ENCODE results near the gene LHFPL6. TPM values are rescaled to one million over a fixed set of nuclear protein-coding genes. Genes with fewer than 3 reads are reported as not detected.

Gene LHFPL6
- total RNA-seq, 1 donor from 2014 or later = 3.0 TPM

- no peaks in the 10 kb centered on the region for H3K9me3 ChIP-seq (ENCODE audit: low read depth)
- H3K4me2 ChIP-seq = no peak overlapping the region
- peaks cover 10% of the 10 kb centered on the region for H3K27me3 ChIP-seq
- no peak for TF ChIP-seq CTCF (IDR thresholded peaks at IDR 0.05)
- no peak for TF ChIP-seq EZH2phosphoT487 (IDR thresholded peaks at IDR 0.05)
- no peak for TF ChIP-seq EZH2 (IDR thresholded peaks at IDR 0.05)
- no peak overlapping the region for H3K27ac ChIP-seq
- H3K9ac ChIP-seq = no peak overlapping the region
- H3K79me2 ChIP-seq (ENCODE audit: low read depth) = no peaks in the 10 kb centered on the region
- no peak overlapping the region for H3K4me3 ChIP-seq
- H3K4me1 ChIP-seq = peaks cover 6% of the 10 kb centered on the region
- H4K20me1 ChIP-seq (ENCODE audit: low read depth) = no peaks in the 10 kb centered on the region
- no peak overlapping the region for H3K27ac Mint-ChIP-seq
- H3F3A ChIP-seq (ENCODE audit: low read depth) = no peaks in the 10 kb centered on the region
- no peak overlapping the region for H3K4me3 Mint-ChIP-seq
- H3K36me3 ChIP-seq = no peaks in the 10 kb centered on the region
- no peak for DNase-seq (ENCODE audit: low spot score)
- H3K36me3 Mint-ChIP-seq = peaks cover 15% of the 10 kb centered on the region
- H3K27me3 Mint-ChIP-seq (ENCODE audit: insufficient read depth, low read depth) = peaks cover 2% of the 10 kb centered on the region
- no peak overlapping the region for H2AFZ ChIP-seq (replicated peaks)
- H3K9me3 Mint-ChIP-seq = no peaks in the 10 kb centered on the region
- H3K4me1 Mint-ChIP-seq = peaks cover 20% of the 10 kb centered on the region
Measured at GRCh38 chr13:39538816-39539790, 63.9 kb downstream of the LHFPL6 start.

GRCh38 chr13:39536906-39537305 lies 66.1 kb downstream of the LHFPL6 start:
- Mint-ChIP-seq H3K9me3 (no peaks in the 10 kb centered on the region), H3K4me1 (peaks cover 24% of the 10 kb centered on the region), H3K27me3 (ENCODE audit: insufficient read depth, low read depth) (peaks cover 6% of the 10 kb centered on the region), H3K27ac (no peak overlapping the region), H3K36me3 (peaks cover 18% of the 10 kb centered on the region), H3K4me3 (no peak overlapping the region)
- TF ChIP-seq EZH2 (IDR thresholded peaks at IDR 0.05) (no peak), EZH2phosphoT487 (IDR thresholded peaks at IDR 0.05) (no peak), CTCF (IDR thresholded peaks at IDR 0.05) (no peak)
- H2AFZ ChIP-seq (replicated peaks) = no peak overlapping the region
- no peaks in the 10 kb centered on the region for H4K20me1 ChIP-seq (ENCODE audit: low read depth)
- no peak overlapping the region for H3K27ac ChIP-seq
- H3K36me3 ChIP-seq = no peaks in the 10 kb centered on the region
- H3K9ac ChIP-seq = no peak overlapping the region
- H3K79me2 ChIP-seq (ENCODE audit: low read depth) = no peaks in the 10 kb centered on the region
- DNase-seq (ENCODE audit: low spot score) = peak; percentile 13
- no peak overlapping the region for H3K4me3 ChIP-seq
- no peak overlapping the region for H3K4me2 ChIP-seq
- H3K4me1 ChIP-seq = peaks cover 11% of the 10 kb centered on the region
- peaks cover 30% of the 10 kb centered on the region for H3K27me3 ChIP-seq
- no peaks in the 10 kb centered on the region for H3K9me3 ChIP-seq (ENCODE audit: low read depth)
- peaks cover 3% of the 10 kb centered on the region for H3F3A ChIP-seq (ENCODE audit: low read depth)

DNA sequence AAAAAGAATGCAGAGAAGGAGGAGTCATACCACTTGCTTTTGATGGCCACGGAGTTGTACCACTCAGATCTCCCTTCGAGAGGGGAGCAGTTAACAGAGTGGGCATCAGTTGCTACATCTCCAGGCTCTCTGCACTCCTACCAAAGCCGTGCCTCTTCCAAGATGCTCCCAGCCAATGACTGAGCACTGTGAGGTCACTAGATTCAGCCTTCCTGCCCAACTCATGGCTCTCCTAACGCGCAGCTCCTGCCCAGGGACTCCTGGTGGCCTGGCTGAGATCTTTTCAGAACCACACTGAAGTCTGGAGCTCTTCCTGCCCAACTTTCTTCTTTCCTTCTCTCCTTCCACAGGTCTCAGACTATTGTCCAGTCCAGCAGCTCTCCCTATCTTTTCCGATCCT lies 66.7 kb downstream of the LHFPL6 start:
- Histone ChIP-seq H3K4me3 (no peak overlapping the region), H3K36me3 (no peaks in the 10 kb centered on the region), H2AFZ (replicated peaks) (no peak overlapping the region), H3K4me1 (peaks cover 17% of the 10 kb centered on the region), H3K79me2 (ENCODE audit: low read depth) (no peaks in the 10 kb centered on the region), H3F3A (ENCODE audit: low read depth) (peaks cover 8% of the 10 kb centered on the region), H3K27ac (no peak overlapping the region), H3K4me2 (no peak overlapping the region), H3K9me3 (ENCODE audit: low read depth) (no peaks in the 10 kb centered on the region), H3K9ac (no peak overlapping the region), H4K20me1 (ENCODE audit: low read depth) (no peaks in the 10 kb centered on the region), H3K27me3 (peaks cover 35% of the 10 kb centered on the region)
- Mint-ChIP-seq H3K36me3 (peaks cover 18% of the 10 kb centered on the region), H3K4me3 (no peak overlapping the region), H3K27me3 (ENCODE audit: insufficient read depth, low read depth) (peaks cover 4% of the 10 kb centered on the region), H3K27ac (no peak overlapping the region), H3K4me1 (peaks cover 25% of the 10 kb centered on the region), H3K9me3 (no peaks in the 10 kb centered on the region)
- DNase-seq (ENCODE audit: low spot score) = no peak
- no peak for TF ChIP-seq EZH2 (IDR thresholded peaks at IDR 0.05)
- no peak for TF ChIP-seq CTCF (IDR thresholded peaks at IDR 0.05)
- no peak for TF ChIP-seq EZH2phosphoT487 (IDR thresholded peaks at IDR 0.05)
